Muscle of leg (tissue), 16 donors: ENCODE data around the gene PUSL1. TPM values are rescaled to one million over a fixed set of nuclear protein-coding genes. Genes with fewer than 3 reads are reported as not detected.

Source experiments
- DNase-seq: peaks from one replicate; pipeline ENCODE4 v3.0.0; 2013
- H3K27ac ChIP-seq: one replicate; pipeline ENCODE4 v1.5.1; 2013; ENCODE audit warnings: mild to moderate bottlenecking, low read length, control low read depth
- H3K27me3 ChIP-seq: one replicate; pipeline ENCODE4 v1.6.1; 2013; ENCODE audit warnings: low read length; ENCODE audit not compliant: control insufficient read depth, insufficient read depth
- H3K36me3 ChIP-seq: one replicate; pipeline ENCODE4 v1.6.1; 2013; ENCODE audit warnings: low read length; ENCODE audit not compliant: control insufficient read depth, insufficient read depth
- H3K4me1 ChIP-seq: one replicate; pipeline ENCODE4 v1.6.1; 2013; ENCODE audit warnings: low read length; ENCODE audit not compliant: control insufficient read depth, insufficient read depth
- H3K4me3 ChIP-seq: one replicate; pipeline ENCODE4 v1.5.1; 2013; ENCODE audit warnings: low read length, control low read depth
- H3K9me3 ChIP-seq: replicated peaks from 2 replicates; pipeline ENCODE4 v1.6.1; 2013; ENCODE audit warnings: low read depth, low read length; ENCODE audit not compliant: control insufficient read depth
- WGBS: methylation state at CpG from one replicate; pipeline ENCODE4 v1.1.5; 2013; ENCODE audit warnings: missing lambda C conversion rate; ENCODE audit not compliant: insufficient coverage; 5-methylcytosine and 5-hydroxymethylcytosine counted together
- long read RNA-seq, 11 donors: transcript quantifications; one replicate each; lab custom pipeline, GENCODE V29; 2026
- polyA plus RNA-seq, 8 donors: library from polyadenylated mRNA; unstranded; fragments of 120-200 nt; gene quantifications; one replicate each; pipeline versions ENCODE4 v1.2.1 to v1.2.3, GENCODE V29; 2013; ENCODE audit warnings: inconsistent platforms in 1 of 8, low replicate concordance in 1 of 8; ENCODE audit not compliant: insufficient read length in 8 of 8, insufficient read depth in 1 of 8
- total RNA-seq: library from RNA; stranded (reverse); fragments of 120-200 nt; gene quantifications from one replicate; pipeline ENCODE4 v1.2.4, GENCODE V29; 2013

The PUSL1 gene, protein sequence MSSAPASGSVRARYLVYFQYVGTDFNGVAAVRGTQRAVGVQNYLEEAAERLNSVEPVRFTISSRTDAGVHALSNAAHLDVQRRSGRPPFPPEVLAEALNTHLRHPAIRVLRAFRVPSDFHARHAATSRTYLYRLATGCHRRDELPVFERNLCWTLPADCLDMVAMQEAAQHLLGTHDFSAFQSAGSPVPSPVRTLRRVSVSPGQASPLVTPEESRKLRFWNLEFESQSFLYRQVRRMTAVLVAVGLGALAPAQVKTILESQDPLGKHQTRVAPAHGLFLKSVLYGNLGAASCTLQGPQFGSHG
- total RNA-seq (7.8 TPM), polyA plus RNA-seq (1 to 10 TPM; 6.1 to 8.6 (median 7.2) TPM)
- long read RNA-seq, donor 1, partial matches to known transcripts, result 0 of 1 reads
- long read RNA-seq, donor 1, other reads (novel, unspliced or antisense), result 0 of 1 reads
- long read RNA-seq, donor 2, result 0 reads
- long read RNA-seq, donor 3, transcript PUSL1-201 (8 exons, 1,287 nt), result major isoform, 6 of 31 reads
- long read RNA-seq, donor 3, partial matches to known transcripts, result 17 of 31 reads
- long read RNA-seq, donor 3, other reads (novel, unspliced or antisense), result 8 of 31 reads
- long read RNA-seq, donor 4, partial matches to known transcripts, result 10 of 19 reads
- long read RNA-seq, donor 4, other reads (novel, unspliced or antisense), result 5 of 19 reads
- long read RNA-seq, donor 5, transcript PUSL1-201 (8 exons, 1,287 nt), result major isoform, 5 of 31 reads
- long read RNA-seq, donor 5, partial matches to known transcripts, result 13 of 31 reads
- long read RNA-seq, donor 5, other reads (novel, unspliced or antisense), result 13 of 31 reads
- long read RNA-seq, donor 6, partial matches to known transcripts, result 0 of 3 reads
- long read RNA-seq, donor 6, other reads (novel, unspliced or antisense), result 0 of 3 reads
- long read RNA-seq, donor 7, partial matches to known transcripts, result 0 of 2 reads
- long read RNA-seq, donor 7, other reads (novel, unspliced or antisense), result 0 of 2 reads
- long read RNA-seq, donor 8, partial matches to known transcripts, result 6 of 15 reads
- long read RNA-seq, donor 8, other reads (novel, unspliced or antisense), result 6 of 15 reads
- long read RNA-seq, donor 9, result 0 reads
- long read RNA-seq, donor 10, partial matches to known transcripts, result 11 of 33 reads
- long read RNA-seq, donor 10, other reads (novel, unspliced or antisense), result 21 of 33 reads
- long read RNA-seq, donor 11, partial matches to known transcripts, result 14 of 15 reads
- long read RNA-seq, donor 11, other reads (novel, unspliced or antisense), result 0 of 15 reads

GRCh38 chr1:1307923-1308755 is at the start of gene PUSL1, which contains the start of gene ACAP3:
PUSL1 (plus strand) TSS chr1:1308597; CDS start chr1:1308644, 47 bp downstream.
ACAP3 (minus strand) TSS chr1:1307930; CDS start chr1:1307815, 115 bp downstream.
- Histone ChIP-seq H3K4me1 (peaks cover 56% of the 10 kb centered on the region), H3K4me3 (peak within 1 kb of the TSS; percentile 71), H3K9me3 (no peaks in the 10 kb centered on the region), H3K36me3 (peaks cover 35% of the 10 kb centered on the region), H3K27ac (peak within 1 kb of the TSS; percentile 90), H3K27me3 (no peaks in the 10 kb centered on the region)
- DNase-seq, result peak; percentile 97
- under 1% methylated on average over 107 of the region's 131 CpGs for WGBS

DNA sequence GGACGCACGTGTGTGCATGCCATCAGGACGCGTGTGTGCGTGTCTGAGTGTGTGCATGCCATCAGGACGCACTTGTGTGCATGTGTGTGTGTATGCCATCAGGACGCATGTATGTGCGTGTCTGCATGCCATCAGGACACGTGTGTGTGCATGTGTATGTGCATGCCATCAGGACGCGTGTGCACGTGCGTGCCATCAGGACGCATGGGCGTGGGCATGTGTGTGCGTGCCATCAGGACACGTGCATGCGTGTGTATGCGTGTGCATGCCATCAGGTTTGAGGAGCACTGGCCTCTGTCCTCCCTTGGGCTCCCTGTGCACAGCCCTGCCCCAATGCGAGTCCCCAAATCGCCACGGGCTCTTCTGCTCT is 49.3 kb upstream of the PUSL1 start:
- WGBS, result 94% methylated on average over 22 of the region's 22 CpGs
- Histone ChIP-seq H3K27ac (no peak overlapping the region), H3K9me3 (no peaks in the 10 kb centered on the region), H3K4me3 (no peak overlapping the region), H3K4me1 (no peaks in the 10 kb centered on the region), H3K27me3 (no peaks in the 10 kb centered on the region), H3K36me3 (peaks cover 79% of the 10 kb centered on the region)
- DNase-seq, result no peak

GRCh38 chr1:1259540-1259939 is 48.9 kb upstream of the PUSL1 start:
- H3K4me1 ChIP-seq, result no peaks in the 10 kb centered on the region
- H3K36me3 ChIP-seq, result peaks cover 78% of the 10 kb centered on the region
- 90% methylated on average over 16 of the region's 18 CpGs for WGBS
- H3K27me3 ChIP-seq, result no peaks in the 10 kb centered on the region
- no peaks in the 10 kb centered on the region for H3K9me3 ChIP-seq
- H3K4me3 ChIP-seq, result no peak overlapping the region
- H3K27ac ChIP-seq, result no peak overlapping the region
- no peak for DNase-seq

DNA sequence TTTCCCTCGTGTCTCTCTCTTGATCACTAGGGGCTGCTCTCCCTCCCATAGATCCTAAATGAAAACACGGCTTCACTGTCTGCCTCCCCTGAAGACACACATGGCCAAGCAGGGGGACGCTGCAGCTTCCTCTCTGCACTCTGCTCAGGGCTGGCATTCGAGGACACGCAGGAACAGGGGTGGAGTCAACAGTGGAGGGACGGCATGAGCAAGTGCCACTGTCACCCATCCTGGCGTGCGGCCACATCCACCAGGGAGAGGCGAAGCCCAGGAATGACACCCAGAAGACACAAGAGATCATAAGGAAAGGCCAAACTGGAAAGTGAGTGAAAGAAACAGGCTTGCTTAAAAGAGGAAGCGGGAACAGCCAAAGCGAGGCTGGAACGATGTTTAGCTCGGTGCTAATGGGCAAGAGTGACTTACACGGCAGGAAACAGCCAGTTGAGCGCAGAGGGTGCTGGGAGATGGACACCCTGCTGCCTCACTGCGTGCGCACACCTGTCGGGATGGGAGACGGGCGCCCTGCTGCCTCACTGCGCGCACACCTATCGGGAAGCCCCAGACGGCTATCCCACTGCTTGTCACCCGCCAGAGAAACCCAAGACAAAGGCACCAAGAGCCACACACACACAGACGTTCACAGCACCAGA is 48.3 kb upstream of the PUSL1 start:
- no peaks in the 10 kb centered on the region for H3K27me3 ChIP-seq
- no peaks in the 10 kb centered on the region for H3K4me1 ChIP-seq
- WGBS, result 81% methylated on average over 26 of the region's 26 CpGs
- peaks cover 77% of the 10 kb centered on the region for H3K36me3 ChIP-seq
- H3K9me3 ChIP-seq, result no peaks in the 10 kb centered on the region
- no peak overlapping the region for H3K4me3 ChIP-seq
- no peak overlapping the region for H3K27ac ChIP-seq
- no peak for DNase-seq

DNA sequence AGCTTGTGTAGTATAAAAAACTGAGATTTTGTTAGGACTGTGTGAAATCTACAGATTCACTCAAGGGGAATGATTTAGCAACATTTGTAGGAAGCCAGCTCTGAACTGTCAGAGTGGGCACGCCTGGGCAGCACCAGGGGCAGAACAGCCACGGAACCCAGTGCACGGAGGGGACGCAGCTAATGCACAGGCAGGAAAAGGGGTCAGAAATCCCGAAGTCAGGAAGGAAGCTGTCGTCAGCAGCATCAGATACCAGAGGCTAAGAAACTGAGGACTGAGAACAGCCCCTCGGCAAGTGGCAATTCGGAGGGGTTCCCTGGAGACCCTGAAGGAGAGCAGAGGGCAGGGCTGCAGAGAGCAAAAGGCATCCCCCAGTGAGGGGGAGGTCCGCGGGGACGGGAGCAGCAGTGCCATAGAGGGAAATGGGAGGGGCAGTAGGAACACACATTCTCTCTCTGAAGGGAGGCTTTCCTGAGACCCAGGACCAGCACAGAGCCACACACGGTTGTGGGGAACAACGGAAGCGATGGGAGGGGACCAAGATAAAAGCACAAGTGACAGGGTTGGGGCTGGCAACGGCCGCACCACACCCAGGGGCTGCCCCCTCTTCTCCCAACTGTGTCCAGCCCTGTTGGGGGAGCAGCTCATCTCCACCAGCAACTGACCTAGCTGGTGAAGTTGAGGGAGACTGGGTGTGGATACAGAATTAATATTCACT is 47.4 kb upstream of the PUSL1 start:
- Histone ChIP-seq H3K9me3 (no peaks in the 10 kb centered on the region), H3K4me3 (no peak overlapping the region), H3K27me3 (no peaks in the 10 kb centered on the region), H3K36me3 (peaks cover 76% of the 10 kb centered on the region), H3K27ac (no peak overlapping the region), H3K4me1 (no peaks in the 10 kb centered on the region)
- WGBS, result 68% methylated on average over 11 of the region's 16 CpGs
- DNase-seq, result no peak

GRCh38 chr1:1262071-1262470 is 46.3 kb upstream of the PUSL1 start:
- H3K4me3 ChIP-seq, result no peak overlapping the region
- no peaks in the 10 kb centered on the region for H3K27me3 ChIP-seq
- 99% methylated on average over 17 of the region's 17 CpGs for WGBS
- no peaks in the 10 kb centered on the region for H3K4me1 ChIP-seq
- peaks cover 70% of the 10 kb centered on the region for H3K36me3 ChIP-seq
- H3K27ac ChIP-seq, result no peak overlapping the region
- no peak for DNase-seq
- no peaks in the 10 kb centered on the region for H3K9me3 ChIP-seq

DNA sequence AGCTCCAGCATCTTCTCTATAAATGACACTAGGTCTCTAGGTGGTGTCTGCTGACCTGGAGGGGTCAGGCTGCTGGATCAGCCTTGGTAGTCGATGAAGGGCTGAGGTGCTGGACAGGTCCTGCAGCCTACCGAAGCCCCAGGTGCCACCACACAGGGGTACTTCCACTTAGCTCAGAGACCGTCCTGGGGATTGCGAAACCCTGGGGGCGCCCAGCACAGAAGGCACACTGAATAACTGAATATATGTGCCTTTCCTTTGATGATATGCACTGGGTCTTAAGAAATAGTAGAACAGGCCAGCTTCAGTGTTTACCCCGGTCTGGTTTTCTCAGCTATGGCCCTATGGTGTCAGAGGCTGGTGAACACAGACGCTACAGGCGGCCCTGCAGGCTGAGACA is 45.6 kb upstream of the PUSL1 start:
- Histone ChIP-seq H3K36me3 (peaks cover 72% of the 10 kb centered on the region), H3K27ac (no peak overlapping the region), H3K27me3 (no peaks in the 10 kb centered on the region), H3K9me3 (no peaks in the 10 kb centered on the region), H3K4me3 (no peak overlapping the region), H3K4me1 (no peaks in the 10 kb centered on the region)
- 90% methylated on average over 5 of the region's 8 CpGs for WGBS
- no peak for DNase-seq

DNA sequence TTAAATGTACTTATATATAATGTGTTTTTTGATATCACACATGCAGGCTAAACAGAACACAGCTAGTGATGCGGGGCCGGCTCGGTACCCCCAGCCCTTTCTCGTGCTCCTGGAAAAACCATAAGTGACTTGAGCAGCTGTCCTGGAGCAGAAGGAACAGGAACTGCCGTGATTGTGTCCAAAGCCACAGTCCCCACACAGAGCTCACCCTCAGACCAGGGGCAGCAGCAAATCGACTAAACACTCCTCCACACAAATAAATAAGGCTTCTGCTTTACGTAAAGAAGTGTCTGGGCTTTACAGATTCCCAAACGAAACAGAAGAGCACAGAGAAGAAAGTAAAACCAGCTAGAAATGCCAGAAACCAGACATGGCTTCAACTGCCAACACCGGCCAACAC is 44.4 kb upstream of the PUSL1 start:
- Histone ChIP-seq H3K27ac (no peak overlapping the region), H3K9me3 (no peaks in the 10 kb centered on the region), H3K27me3 (no peaks in the 10 kb centered on the region), H3K36me3 (peaks cover 76% of the 10 kb centered on the region), H3K4me1 (no peaks in the 10 kb centered on the region), H3K4me3 (no peak overlapping the region)
- no peak for DNase-seq
- 77% methylated on average over 5 of the region's 9 CpGs for WGBS
